ENCODE results near the gene COL23A1.

DNA sequence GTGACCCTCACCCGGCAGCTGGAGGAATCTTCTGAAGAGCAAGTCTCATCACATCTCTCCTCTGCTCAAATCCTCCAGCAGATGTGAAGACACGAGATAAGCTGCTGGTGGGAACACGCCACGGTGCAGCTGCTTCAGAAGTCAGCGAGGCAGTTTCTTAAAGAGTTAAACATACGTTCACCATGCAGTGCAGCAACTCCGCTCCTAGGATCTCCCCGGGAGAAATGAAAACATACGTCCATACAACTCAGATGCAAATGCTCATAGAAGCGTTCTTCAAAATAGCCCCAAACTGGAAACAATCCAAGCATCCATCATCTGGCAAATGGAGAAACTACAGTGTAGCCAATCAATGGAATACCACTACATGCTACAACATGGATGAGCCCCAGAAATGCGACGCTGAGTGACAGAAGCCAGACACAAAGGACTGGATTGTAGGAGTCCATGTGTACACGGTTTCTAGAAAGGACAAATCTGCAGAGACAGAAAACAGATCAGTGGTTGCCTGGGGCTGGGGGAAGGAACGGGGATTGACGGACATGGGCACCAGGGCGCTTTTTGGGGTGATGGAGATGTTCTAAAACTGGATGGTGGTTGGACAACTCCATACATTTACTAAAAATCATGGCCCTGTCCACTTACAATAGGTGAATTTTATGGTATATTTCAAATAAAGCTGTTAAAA lies 150.6 kb downstream of the COL23A1 start:
- TF ChIP-seq POLR2AphosphoS5 (IDR thresholded peaks at IDR 0.05) (no peak), POLR2A (IDR thresholded peaks at IDR 0.05; ENCODE audit: low read depth) (no peak)
- TF ChIP-seq, protein P1, sequence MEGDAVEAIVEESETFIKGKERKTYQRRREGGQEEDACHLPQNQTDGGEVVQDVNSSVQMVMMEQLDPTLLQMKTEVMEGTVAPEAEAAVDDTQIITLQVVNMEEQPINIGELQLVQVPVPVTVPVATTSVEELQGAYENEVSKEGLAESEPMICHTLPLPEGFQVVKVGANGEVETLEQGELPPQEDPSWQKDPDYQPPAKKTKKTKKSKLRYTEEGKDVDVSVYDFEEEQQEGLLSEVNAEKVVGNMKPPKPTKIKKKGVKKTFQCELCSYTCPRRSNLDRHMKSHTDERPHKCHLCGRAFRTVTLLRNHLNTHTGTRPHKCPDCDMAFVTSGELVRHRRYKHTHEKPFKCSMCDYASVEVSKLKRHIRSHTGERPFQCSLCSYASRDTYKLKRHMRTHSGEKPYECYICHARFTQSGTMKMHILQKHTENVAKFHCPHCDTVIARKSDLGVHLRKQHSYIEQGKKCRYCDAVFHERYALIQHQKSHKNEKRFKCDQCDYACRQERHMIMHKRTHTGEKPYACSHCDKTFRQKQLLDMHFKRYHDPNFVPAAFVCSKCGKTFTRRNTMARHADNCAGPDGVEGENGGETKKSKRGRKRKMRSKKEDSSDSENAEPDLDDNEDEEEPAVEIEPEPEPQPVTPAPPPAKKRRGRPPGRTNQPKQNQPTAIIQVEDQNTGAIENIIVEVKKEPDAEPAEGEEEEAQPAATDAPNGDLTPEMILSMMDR (IDR thresholded peaks at IDR 0.05): no peak
